Stimulated activated effector memory CD8-positive, alpha-beta T cell treated with anti-CD3 and anti-CD28 coated beads, Interleukin-12 subunit alpha, Interleukin-12 subunit beta, amount 100 ng/mL, for 72 hours (primary cell): ENCODE results near the gene ARHGEF38.
"Not testable (repeated sequence)": the region's sequence is repeated elsewhere in the genome, so short reads cannot be mapped to it uniquely, and the experiment has no call there.

Experiments
- ATAC-seq: fragments of 150-1000 bp; cut with Tn5 transposase; 2 replicates; pipeline ENCODE4 v1.10.0; 2021
- DNase-seq, 2 donors: peaks; one replicate each; pipeline ENCODE4 v3.0.0; 2021 to 2022; ENCODE audit warnings: low spot score in 2 of 2
- H3K27ac Mint-ChIP-seq: one replicate; pipeline ENCODE4 v1.8.0; 2022; ENCODE audit warnings: mild to moderate bottlenecking, mixed read lengths
- H3K36me3 Mint-ChIP-seq: one replicate; pipeline ENCODE4 v1.8.0; 2022; ENCODE audit warnings: mild to moderate bottlenecking, mixed read lengths
- H3K4me1 Mint-ChIP-seq: one replicate; pipeline ENCODE4 v1.8.0; 2022; ENCODE audit warnings: mixed read lengths
- H3K4me3 Mint-ChIP-seq: one replicate; pipeline ENCODE4 v1.8.0; 2022; ENCODE audit warnings: mild to moderate bottlenecking, mixed read lengths
- H3K9me3 Mint-ChIP-seq: one replicate; pipeline ENCODE4 v1.8.0; 2022; ENCODE audit warnings: mixed read lengths

The ARHGEF38 gene

GRCh38 chr4:105686571-105686970, 134.2 kb downstream of the ARHGEF38 start:
- no peaks in the 10 kb centered on the region for H3K4me1 Mint-ChIP-seq
- no peaks in the 10 kb centered on the region for H3K9me3 Mint-ChIP-seq
- H3K4me3 Mint-ChIP-seq = no peak overlapping the region
- H3K27ac Mint-ChIP-seq = no peak overlapping the region
- peaks cover 92% of the 10 kb centered on the region for H3K36me3 Mint-ChIP-seq
- ATAC-seq (no peak), DNase-seq (no peak)

DNA sequence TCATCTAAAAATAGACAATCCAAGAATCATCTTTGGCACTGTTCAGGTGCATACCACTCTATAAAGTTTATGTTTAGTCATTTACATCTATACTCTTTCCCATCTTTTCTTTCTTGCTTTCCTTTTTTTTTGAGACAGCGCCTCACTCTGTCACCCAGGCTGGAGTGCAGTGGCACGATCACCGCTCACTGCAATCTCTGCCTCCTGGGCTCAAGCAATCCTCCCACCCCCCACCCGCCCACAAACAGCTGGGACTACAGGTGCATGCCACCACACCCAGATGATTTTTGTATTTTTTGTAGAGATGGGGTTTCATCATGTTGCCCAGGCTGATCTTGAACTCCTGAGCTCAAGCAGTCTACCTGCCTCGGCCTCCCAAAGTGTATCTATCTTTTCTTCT, 142.4 kb downstream of the ARHGEF38 start:
- not testable (repeated sequence) for H3K4me3 Mint-ChIP-seq, H3K4me1 Mint-ChIP-seq, DNase-seq, ATAC-seq, H3K27ac Mint-ChIP-seq, H3K9me3 Mint-ChIP-seq
- H3K36me3 Mint-ChIP-seq = peaks cover 73% of the 10 kb centered on the region

- not testable (repeated sequence) for H3K4me1 Mint-ChIP-seq, DNase-seq, H3K9me3 Mint-ChIP-seq, ATAC-seq, H3K4me3 Mint-ChIP-seq, H3K27ac Mint-ChIP-seq
- H3K36me3 Mint-ChIP-seq = peaks cover 67% of the 10 kb centered on the region
Measured at GRCh38 chr4:105695832-105696231, 143.4 kb downstream of the ARHGEF38 start.

DNA sequence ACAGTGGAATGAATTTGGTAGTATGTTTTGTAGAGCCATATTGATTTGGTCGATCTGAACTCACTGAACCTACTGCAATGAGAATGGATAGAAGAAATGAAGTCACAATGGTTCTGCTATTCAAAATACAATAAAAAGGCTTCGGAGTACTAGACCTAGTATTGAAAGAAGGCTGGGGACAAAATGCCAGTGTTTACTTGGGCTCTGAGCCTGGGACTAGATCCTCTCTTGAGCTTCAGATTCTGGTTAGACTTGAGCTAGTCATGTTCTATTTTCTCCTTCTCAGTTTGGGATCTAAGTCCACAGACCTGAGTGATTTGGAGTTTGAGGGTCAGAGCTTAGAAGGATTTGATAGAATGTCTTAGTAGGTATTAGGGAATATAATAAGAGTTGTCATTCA, 146.2 kb downstream of the ARHGEF38 start:
- peaks cover 39% of the 10 kb centered on the region for H3K36me3 Mint-ChIP-seq
- H3K27ac Mint-ChIP-seq = no peak overlapping the region
- H3K4me1 Mint-ChIP-seq = peaks cover 5% of the 10 kb centered on the region
- no peak overlapping the region for H3K4me3 Mint-ChIP-seq
- DNase-seq = no peak
- H3K9me3 Mint-ChIP-seq = no peaks in the 10 kb centered on the region
- no peak for ATAC-seq

GRCh38 chr4:105707782-105708180, 155.4 kb downstream of the ARHGEF38 start:
- Mint-ChIP-seq H3K27ac (peak overlapping the region; percentile 93), H3K4me1 (peaks cover 26% of the 10 kb centered on the region), H3K9me3 (no peaks in the 10 kb centered on the region), H3K36me3 (no peaks in the 10 kb centered on the region), H3K4me3 (peak overlapping the region; percentile 91)
- ATAC-seq = no peak
- no peak for DNase-seq

GRCh38 chr4:105708181-105709080, 156.0 kb downstream of the ARHGEF38 start, which contains the start of the genes GSTCD and INTS12:
TSS of gene GSTCD (plus strand) at chr4:105708784. CDS start at chr4:105717614, 8,830 bp downstream.
TSS of gene INTS12 (minus strand) at chr4:105708689. CDS start at chr4:105700005, 8,684 bp downstream.
- Mint-ChIP-seq H3K36me3 (no peaks in the 10 kb centered on the region), H3K4me1 (peaks cover 26% of the 10 kb centered on the region), H3K27ac (peak within 1 kb of the TSS; percentile 93), H3K4me3 (peak within 1 kb of the TSS; percentile 91), H3K9me3 (no peaks in the 10 kb centered on the region)
- peak; percentile 79 to 95 for DNase-seq
- peak; percentile 98 for ATAC-seq

- peak overlapping the region; percentile 91 for H3K4me3 Mint-ChIP-seq
- ATAC-seq (peak; percentile 43), DNase-seq (no peak)
- peaks cover 26% of the 10 kb centered on the region for H3K4me1 Mint-ChIP-seq
- H3K27ac Mint-ChIP-seq = peak overlapping the region; percentile 93
- no peaks in the 10 kb centered on the region for H3K36me3 Mint-ChIP-seq
- no peaks in the 10 kb centered on the region for H3K9me3 Mint-ChIP-seq
Measured at GRCh38 chr4:105709081-105709450, 156.6 kb downstream of the ARHGEF38 start.

DNA sequence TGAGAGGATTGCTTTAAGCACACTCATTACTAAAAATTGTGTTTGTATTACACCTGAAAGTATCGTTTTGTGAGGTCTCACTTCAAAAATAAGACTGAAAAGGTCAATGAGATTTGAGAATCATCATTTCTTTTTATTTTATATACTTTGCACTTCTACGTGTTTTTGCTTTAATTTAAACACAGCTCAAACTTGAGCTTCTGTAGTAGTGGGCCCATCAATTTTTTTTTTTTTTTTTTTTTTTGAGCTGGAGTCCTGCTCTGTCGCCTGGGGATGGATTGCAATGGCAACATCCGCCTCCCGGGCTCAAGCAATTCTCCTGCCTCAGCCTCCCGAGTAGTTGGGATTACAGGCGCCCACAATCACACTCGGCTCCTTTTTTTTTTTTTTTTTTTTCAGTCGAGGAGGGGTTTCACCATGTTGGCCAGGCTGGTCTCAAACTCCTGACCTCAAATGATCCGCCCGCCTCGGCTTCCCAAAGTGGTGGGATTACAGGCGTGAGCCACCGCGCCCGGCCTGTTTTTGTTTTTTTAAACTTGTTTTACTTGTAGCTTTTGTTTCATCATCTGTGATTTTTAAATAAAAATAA, 157.7 kb downstream of the ARHGEF38 start:
- Mint-ChIP-seq H3K27ac (no peak overlapping the region), H3K36me3 (no peaks in the 10 kb centered on the region), H3K4me3 (peak overlapping the region; percentile 91)

DNA sequence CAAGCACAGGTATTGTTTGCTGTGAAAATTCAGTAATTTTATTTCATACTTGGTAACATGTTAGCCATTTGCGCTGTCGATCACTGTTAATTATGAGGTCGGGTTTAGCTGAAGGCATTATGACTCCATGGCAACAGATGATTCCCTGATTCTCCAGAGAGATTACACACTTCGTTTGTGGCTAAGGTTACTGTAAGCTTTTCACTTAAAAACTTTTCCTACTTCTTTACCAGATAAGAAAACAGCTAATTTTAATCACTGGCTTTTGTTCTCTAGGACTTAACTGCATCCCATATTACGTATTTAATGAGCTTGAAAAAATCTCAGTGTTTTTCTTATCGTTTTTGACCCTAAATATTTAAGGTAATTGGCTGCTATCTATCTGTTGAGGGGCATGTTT, 158.3 kb downstream of the ARHGEF38 start:
- no peaks in the 10 kb centered on the region for H3K36me3 Mint-ChIP-seq
- H3K4me1 Mint-ChIP-seq = peaks cover 21% of the 10 kb centered on the region
- DNase-seq (no peak), ATAC-seq (no peak)
- no peak overlapping the region for H3K27ac Mint-ChIP-seq
- H3K4me3 Mint-ChIP-seq = no peak overlapping the region
- H3K9me3 Mint-ChIP-seq = no peaks in the 10 kb centered on the region

More for the DNA sequence above, 157.7 kb downstream of the ARHGEF38 start:
- Mint-ChIP-seq H3K4me1 (peaks cover 26% of the 10 kb centered on the region), H3K9me3 (no peaks in the 10 kb centered on the region)
- no peak for ATAC-seq
- no peak for DNase-seq

DNA sequence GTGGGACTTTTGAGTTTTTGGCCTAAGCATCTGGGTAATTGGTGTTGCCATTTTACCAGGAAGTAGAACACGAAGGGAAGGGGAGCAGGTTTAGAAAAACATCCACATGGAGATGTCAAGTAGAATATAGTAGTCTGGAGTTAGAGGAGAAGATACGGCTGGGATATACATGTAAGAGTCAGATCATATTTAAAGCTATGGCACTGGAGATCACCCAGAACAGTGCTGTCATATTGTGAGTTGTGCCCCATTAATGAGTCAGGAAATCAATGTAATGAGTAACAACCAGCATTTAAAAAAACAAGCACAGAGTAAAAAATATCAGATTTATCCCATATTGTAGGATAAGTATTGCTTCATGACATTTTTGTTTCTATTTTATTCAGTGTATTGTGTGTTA, 160.3 kb downstream of the ARHGEF38 start:
- DNase-seq (no peak), ATAC-seq (no peak)
- Mint-ChIP-seq H3K36me3 (no peaks in the 10 kb centered on the region), H3K4me3 (no peak overlapping the region), H3K27ac (no peak overlapping the region), H3K4me1 (peaks cover under 1% of the 10 kb centered on the region), H3K9me3 (no peaks in the 10 kb centered on the region)

GRCh38 chr4:105714071-105714521, 161.7 kb downstream of the ARHGEF38 start:
- no peaks in the 10 kb centered on the region for H3K4me1 Mint-ChIP-seq
- H3K36me3 Mint-ChIP-seq = no peaks in the 10 kb centered on the region
- no peak overlapping the region for H3K27ac Mint-ChIP-seq
- no peaks in the 10 kb centered on the region for H3K9me3 Mint-ChIP-seq
- ATAC-seq (no peak), DNase-seq (no peak)
- H3K4me3 Mint-ChIP-seq = no peak overlapping the region

DNA sequence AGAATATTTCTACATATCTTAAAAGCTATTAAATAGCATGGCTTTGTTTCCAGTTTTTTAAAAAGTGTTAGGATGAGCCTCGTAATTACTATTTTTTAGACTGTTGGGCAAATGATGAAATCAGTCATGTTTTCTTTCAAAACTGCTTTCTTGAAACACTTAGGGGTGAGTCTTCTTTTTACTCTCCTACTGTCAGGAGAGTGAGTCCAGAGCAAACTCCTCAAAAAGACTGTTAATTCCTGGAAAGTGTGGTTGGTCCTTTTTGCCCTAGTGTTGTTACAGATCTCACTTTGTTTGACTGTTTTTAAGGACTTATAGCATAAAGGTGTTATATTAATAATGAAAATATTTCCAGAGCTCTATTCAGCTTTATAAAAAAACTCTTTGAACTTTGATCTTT, 162.5 kb downstream of the ARHGEF38 start:
- H3K36me3 Mint-ChIP-seq = peaks cover 5% of the 10 kb centered on the region
- H3K4me3 Mint-ChIP-seq = no peak overlapping the region
- no peaks in the 10 kb centered on the region for H3K4me1 Mint-ChIP-seq
- H3K27ac Mint-ChIP-seq = no peak overlapping the region
- H3K9me3 Mint-ChIP-seq = no peaks in the 10 kb centered on the region
- DNase-seq = no peak
- no peak for ATAC-seq

DNA sequence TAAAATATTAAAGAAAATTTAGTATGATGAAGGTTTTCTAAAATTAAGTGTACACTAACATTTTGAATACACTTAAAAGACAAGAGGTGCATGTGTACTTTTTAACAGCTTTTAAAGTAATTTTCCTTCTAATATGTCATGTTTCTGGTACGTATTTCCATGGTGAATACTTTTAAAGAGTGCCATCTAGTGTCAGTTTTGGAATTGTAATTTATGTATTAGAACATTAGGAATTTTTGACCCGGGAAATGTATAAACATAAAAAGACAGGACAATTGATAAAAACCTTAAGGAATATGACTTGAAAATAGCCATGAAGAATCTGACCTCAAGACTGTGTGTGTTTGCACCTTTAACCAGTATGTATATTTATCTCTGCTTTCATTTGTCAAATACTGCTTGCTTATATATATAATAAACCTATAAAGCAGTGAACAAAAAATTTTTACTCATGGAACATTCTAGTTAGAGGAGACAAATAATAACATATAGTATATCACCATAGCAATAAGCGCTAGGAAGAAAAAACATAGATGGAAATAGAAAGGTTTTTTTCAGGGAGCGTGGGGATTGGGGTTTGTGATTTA, 163.4 kb downstream of the ARHGEF38 start:
- H3K27ac Mint-ChIP-seq = no peak overlapping the region
- no peak for ATAC-seq
- peaks cover 9% of the 10 kb centered on the region for H3K36me3 Mint-ChIP-seq
- DNase-seq = no peak
- H3K9me3 Mint-ChIP-seq = no peaks in the 10 kb centered on the region
- no peak overlapping the region for H3K4me3 Mint-ChIP-seq
- no peaks in the 10 kb centered on the region for H3K4me1 Mint-ChIP-seq

- H3K9me3 Mint-ChIP-seq = no peaks in the 10 kb centered on the region
- peaks cover 9% of the 10 kb centered on the region for H3K36me3 Mint-ChIP-seq
- H3K4me3 Mint-ChIP-seq = no peak overlapping the region
- no peak for DNase-seq
- no peak overlapping the region for H3K27ac Mint-ChIP-seq
- no peaks in the 10 kb centered on the region for H3K4me1 Mint-ChIP-seq
- no peak for ATAC-seq
Measured at GRCh38 chr4:105719204-105719603, 166.8 kb downstream of the ARHGEF38 start.

DNA sequence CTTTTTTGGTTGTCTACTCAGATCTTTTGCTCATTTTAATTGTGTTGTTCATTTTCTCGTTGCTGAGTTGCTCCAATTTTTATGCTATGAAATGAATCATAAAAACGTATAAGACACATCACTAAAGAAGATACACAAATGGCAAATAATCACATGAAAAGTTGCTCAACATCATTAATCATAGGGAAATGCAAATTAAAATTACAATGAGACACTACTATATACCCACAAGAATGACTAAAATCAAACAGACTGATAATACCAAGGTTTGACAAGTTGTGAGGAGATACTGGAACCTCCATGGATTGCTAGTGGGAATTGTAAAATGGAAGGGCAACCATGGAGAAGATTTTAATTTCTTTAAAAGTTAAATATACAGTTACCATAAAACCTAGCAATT, 173.2 kb downstream of the ARHGEF38 start:
- Mint-ChIP-seq H3K4me3 (no peak overlapping the region), H3K9me3 (no peaks in the 10 kb centered on the region), H3K27ac (no peak overlapping the region), H3K4me1 (no peaks in the 10 kb centered on the region), H3K36me3 (peaks cover 6% of the 10 kb centered on the region)
- ATAC-seq (no peak), DNase-seq (no peak)
